Skeletal muscle tissue (tissue), 4 donors: Measurements from ENCODE around the gene SNTG2. TPM values are rescaled to one million over a fixed set of nuclear protein-coding genes. Genes with fewer than 3 reads are reported as not detected.

Experiments used
- H3K27ac ChIP-seq: one replicate; pipeline ENCODE4 v1.7.0; 2013; ENCODE audit warnings: mild to moderate bottlenecking, low read depth, low read length, inconsistent platforms
- H3K27me3 ChIP-seq, 3 donors: one replicate each; pipeline ENCODE4 v1.7.0; 2013; ENCODE audit warnings: low read length in 3 of 3; ENCODE audit not compliant: control insufficient read depth in 3 of 3, insufficient read depth in 3 of 3
- H3K36me3 ChIP-seq, 3 donors: one replicate each; pipeline ENCODE4 v1.7.0; 2013; ENCODE audit warnings: low read length in 3 of 3; ENCODE audit not compliant: control insufficient read depth in 3 of 3, insufficient read depth in 3 of 3
- H3K4me1 ChIP-seq, 3 donors: one replicate each; pipeline ENCODE4 v1.7.0; 2013; ENCODE audit warnings: low read length in 3 of 3, mild to moderate bottlenecking in 3 of 3; ENCODE audit not compliant: control insufficient read depth in 3 of 3, insufficient read depth in 3 of 3
- H3K4me3 ChIP-seq, 3 donors: one replicate each; pipeline ENCODE4 v1.7.0; 2013; ENCODE audit warnings: low read length in 3 of 3
- H3K9ac ChIP-seq, 3 donors: one replicate each; pipeline ENCODE4 v1.7.0; 2013; ENCODE audit warnings: low read length in 3 of 3, mild to moderate bottlenecking in 3 of 3, moderate library complexity in 2 of 3, low read depth in 1 of 3
- H3K9me3 ChIP-seq, 3 donors: one replicate each; pipeline ENCODE4 v1.7.0; 2013; ENCODE audit warnings: low read length in 3 of 3; ENCODE audit not compliant: control insufficient read depth in 3 of 3
- total RNA-seq: library from RNA; depleted of rRNA; stranded (reverse); fragments of >200 nt; gene quantifications from one replicate; pipeline ENCODE4 v1.2.3, GENCODE V29; 2014
- donor health status: Osteomylitis.

Gene SNTG2
- total RNA-seq, 1 donor from 2014 or later = under 0.01 TPM

- peak overlapping the region; percentile 65 for H3K27ac ChIP-seq
Measured at GRCh38 chr2:1141079-1141478, 190.4 kb downstream of the SNTG2 start.

GRCh38 chr2:1143129-1143528 is 192.5 kb downstream of the SNTG2 start:
- Histone ChIP-seq H3K4me3 (no peak overlapping the region), H3K27ac (no peak overlapping the region), H3K27me3 (peaks cover 0 to 9% (median 0%) of the 10 kb centered on the region in 3 donors), H3K36me3 (no peaks in the 10 kb centered on the region), H3K4me1 (no peaks in the 10 kb centered on the region), H3K9me3 (no peaks in the 10 kb centered on the region), H3K9ac (no peak overlapping the region)

More at GRCh38 chr2:1141079-1141478, 190.4 kb downstream of the SNTG2 start:
- no peak overlapping the region for H3K4me3 ChIP-seq
- no peaks in the 10 kb centered on the region for H3K36me3 ChIP-seq
- peaks cover 0 to 16% (median 0%) of the 10 kb centered on the region in 3 donors for H3K27me3 ChIP-seq
- H3K4me1 ChIP-seq = peaks cover 0 to 3% (median 0%) of the 10 kb centered on the region in 3 donors
- H3K9ac ChIP-seq = no peak overlapping the region
- H3K9me3 ChIP-seq = no peaks in the 10 kb centered on the region

GRCh38 chr2:1147873-1148612 is 197.4 kb downstream of the SNTG2 start:
- Histone ChIP-seq H3K9me3 (no peaks in the 10 kb centered on the region), H3K27me3 (no peaks in the 10 kb centered on the region), H3K4me3 (no peak overlapping the region), H3K4me1 (no peaks in the 10 kb centered on the region), H3K27ac (no peak overlapping the region), H3K36me3 (no peaks in the 10 kb centered on the region), H3K9ac (no peak overlapping the region)

GRCh38 chr2:1150724-1151511 is 200.3 kb downstream of the SNTG2 start:
- Histone ChIP-seq H3K4me1 (peaks cover 3 to 4% (median 4%) of the 10 kb centered on the region in 3 donors), H3K4me3 (no peak overlapping the region), H3K27me3 (peaks cover 0 to 8% (median 4%) of the 10 kb centered on the region in 3 donors), H3K9me3 (no peaks in the 10 kb centered on the region), H3K36me3 (no peaks in the 10 kb centered on the region), H3K27ac (no peak overlapping the region), H3K9ac (no peak overlapping the region)

- no peak overlapping the region for H3K9ac ChIP-seq
- no peaks in the 10 kb centered on the region for H3K9me3 ChIP-seq
- no peak overlapping the region for H3K4me3 ChIP-seq
- peaks cover 3 to 4% (median 4%) of the 10 kb centered on the region in 3 donors for H3K4me1 ChIP-seq
- H3K27me3 ChIP-seq = peaks cover 0 to 9% (median 9%) of the 10 kb centered on the region in 3 donors
- H3K27ac ChIP-seq = no peak overlapping the region
- H3K36me3 ChIP-seq = no peaks in the 10 kb centered on the region
Measured at GRCh38 chr2:1152375-1152774, 201.7 kb downstream of the SNTG2 start.

- peak overlapping the region in 1 of 3 donors; percentile 7 for H3K4me3 ChIP-seq
- peak overlapping the region in 1 of 3 donors; percentile 57 for H3K9ac ChIP-seq
- no peaks in the 10 kb centered on the region for H3K36me3 ChIP-seq
- no peak overlapping the region for H3K27ac ChIP-seq
- H3K4me1 ChIP-seq = peaks cover 3 to 4% (median 4%) of the 10 kb centered on the region in 3 donors
- no peaks in the 10 kb centered on the region for H3K9me3 ChIP-seq
- peaks cover 0 to 9% (median 9%) of the 10 kb centered on the region in 3 donors for H3K27me3 ChIP-seq
Measured at GRCh38 chr2:1153920-1154319, 203.3 kb downstream of the SNTG2 start.

GRCh38 chr2:1154710-1155594 is 204.3 kb downstream of the SNTG2 start:
- Histone ChIP-seq H3K9ac (no peak overlapping the region), H3K27me3 (peaks cover 0 to 9% (median 9%) of the 10 kb centered on the region in 3 donors), H3K4me1 (peaks cover 3 to 4% (median 4%) of the 10 kb centered on the region in 3 donors), H3K36me3 (no peaks in the 10 kb centered on the region), H3K9me3 (no peaks in the 10 kb centered on the region), H3K4me3 (no peak overlapping the region), H3K27ac (no peak overlapping the region)

GRCh38 chr2:1156059-1156458 is 205.4 kb downstream of the SNTG2 start:
- Histone ChIP-seq H3K9ac (no peak overlapping the region), H3K4me1 (peaks cover 3 to 4% (median 4%) of the 10 kb centered on the region in 3 donors), H3K27me3 (peaks cover 0 to 9% (median 9%) of the 10 kb centered on the region in 3 donors), H3K9me3 (no peaks in the 10 kb centered on the region), H3K27ac (no peak overlapping the region), H3K4me3 (no peak overlapping the region), H3K36me3 (no peaks in the 10 kb centered on the region)

- H3K27me3 ChIP-seq = peaks cover 0 to 9% (median 9%) of the 10 kb centered on the region in 3 donors
- no peaks in the 10 kb centered on the region for H3K9me3 ChIP-seq
- H3K36me3 ChIP-seq = no peaks in the 10 kb centered on the region
- peaks cover 3 to 4% (median 4%) of the 10 kb centered on the region in 3 donors for H3K4me1 ChIP-seq
- H3K9ac ChIP-seq = no peak overlapping the region
- H3K27ac ChIP-seq = no peak overlapping the region
- H3K4me3 ChIP-seq = no peak overlapping the region
Measured at GRCh38 chr2:1156531-1156930, 205.9 kb downstream of the SNTG2 start.
